ENCODE data around the gene BRAT1. TPM values are rescaled to one million over a fixed set of nuclear protein-coding genes. Genes with fewer than 3 reads are reported as not detected.
"Not testable (repeated sequence)": the region's sequence is repeated elsewhere in the genome, so short reads cannot be mapped to it uniquely, and the experiment has no call there.

The BRAT1 gene
- total RNA-seq, 1 donor from 2014 or later: 30.5 TPM

DNA sequence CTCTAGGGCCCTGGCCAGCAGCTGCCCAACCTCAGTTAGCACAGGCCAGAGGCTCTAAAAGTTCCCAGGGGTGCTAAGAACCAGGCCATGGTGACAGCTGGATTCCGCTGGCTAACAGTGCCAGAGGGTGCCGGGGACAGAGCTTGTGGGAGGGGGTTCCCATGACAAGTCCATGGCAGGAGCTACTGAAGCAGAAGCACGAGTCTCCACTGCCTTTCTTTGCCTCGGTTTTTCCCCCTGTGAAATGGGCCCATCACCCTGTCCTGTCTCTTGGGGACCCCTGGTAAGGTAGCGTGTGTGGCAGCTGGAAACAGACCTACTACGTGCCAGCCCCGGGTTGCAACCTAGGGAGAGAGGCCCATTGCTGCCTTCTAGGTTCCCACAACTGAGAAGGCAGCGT, 22.5 kb downstream of the BRAT1 start:
- H3K9me3 Mint-ChIP-seq (ENCODE audit: unreplicated experiment); H3K27ac Mint-ChIP-seq (ENCODE audit: unreplicated experiment); H3K4me3 Mint-ChIP-seq (ENCODE audit: unreplicated experiment); H3K36me3 Mint-ChIP-seq (ENCODE audit: unreplicated experiment); H3K4me1 Mint-ChIP-seq (ENCODE audit: low read depth, unreplicated experiment): not testable (repeated sequence)
- peak; percentile 15 for DNase-seq
- H3K27me3 Mint-ChIP-seq (ENCODE audit: unreplicated experiment): peaks cover 12% of the 10 kb centered on the region

- not testable (repeated sequence) for H3K4me3 Mint-ChIP-seq (ENCODE audit: unreplicated experiment); H3K36me3 Mint-ChIP-seq (ENCODE audit: unreplicated experiment); H3K9me3 Mint-ChIP-seq (ENCODE audit: unreplicated experiment); H3K27me3 Mint-ChIP-seq (ENCODE audit: unreplicated experiment); H3K4me1 Mint-ChIP-seq (ENCODE audit: low read depth, unreplicated experiment)
- peak overlapping the region; percentile 68 for H3K27ac Mint-ChIP-seq (ENCODE audit: unreplicated experiment)
- DNase-seq: peak; percentile 16
These were observed 23.0 kb downstream of the BRAT1 start for GRCh38 chr7:2532199-2532772.

GRCh38 chr7:2531796-2532110, 23.6 kb downstream of the BRAT1 start:
- H3K4me3 Mint-ChIP-seq (ENCODE audit: unreplicated experiment); H3K9me3 Mint-ChIP-seq (ENCODE audit: unreplicated experiment); H3K27me3 Mint-ChIP-seq (ENCODE audit: unreplicated experiment); H3K36me3 Mint-ChIP-seq (ENCODE audit: unreplicated experiment); H3K27ac Mint-ChIP-seq (ENCODE audit: unreplicated experiment); H3K4me1 Mint-ChIP-seq (ENCODE audit: low read depth, unreplicated experiment): not testable (repeated sequence)
- peak; percentile 22 for DNase-seq

- peak; percentile 20 for DNase-seq
- not testable (repeated sequence) for H3K27ac Mint-ChIP-seq (ENCODE audit: unreplicated experiment); H3K4me3 Mint-ChIP-seq (ENCODE audit: unreplicated experiment); H3K9me3 Mint-ChIP-seq (ENCODE audit: unreplicated experiment); H3K36me3 Mint-ChIP-seq (ENCODE audit: unreplicated experiment); H3K4me1 Mint-ChIP-seq (ENCODE audit: low read depth, unreplicated experiment)
- H3K27me3 Mint-ChIP-seq (ENCODE audit: unreplicated experiment): peaks cover 12% of the 10 kb centered on the region
These were observed 24.1 kb downstream of the BRAT1 start for GRCh38 chr7:2530994-2531795.

- peaks cover 2% of the 10 kb centered on the region for H3K4me1 Mint-ChIP-seq (ENCODE audit: low read depth, unreplicated experiment)
- peak; percentile 19 for DNase-seq
- peaks cover 12% of the 10 kb centered on the region for H3K27me3 Mint-ChIP-seq (ENCODE audit: unreplicated experiment)
- TF ChIP-seq, protein P1, sequence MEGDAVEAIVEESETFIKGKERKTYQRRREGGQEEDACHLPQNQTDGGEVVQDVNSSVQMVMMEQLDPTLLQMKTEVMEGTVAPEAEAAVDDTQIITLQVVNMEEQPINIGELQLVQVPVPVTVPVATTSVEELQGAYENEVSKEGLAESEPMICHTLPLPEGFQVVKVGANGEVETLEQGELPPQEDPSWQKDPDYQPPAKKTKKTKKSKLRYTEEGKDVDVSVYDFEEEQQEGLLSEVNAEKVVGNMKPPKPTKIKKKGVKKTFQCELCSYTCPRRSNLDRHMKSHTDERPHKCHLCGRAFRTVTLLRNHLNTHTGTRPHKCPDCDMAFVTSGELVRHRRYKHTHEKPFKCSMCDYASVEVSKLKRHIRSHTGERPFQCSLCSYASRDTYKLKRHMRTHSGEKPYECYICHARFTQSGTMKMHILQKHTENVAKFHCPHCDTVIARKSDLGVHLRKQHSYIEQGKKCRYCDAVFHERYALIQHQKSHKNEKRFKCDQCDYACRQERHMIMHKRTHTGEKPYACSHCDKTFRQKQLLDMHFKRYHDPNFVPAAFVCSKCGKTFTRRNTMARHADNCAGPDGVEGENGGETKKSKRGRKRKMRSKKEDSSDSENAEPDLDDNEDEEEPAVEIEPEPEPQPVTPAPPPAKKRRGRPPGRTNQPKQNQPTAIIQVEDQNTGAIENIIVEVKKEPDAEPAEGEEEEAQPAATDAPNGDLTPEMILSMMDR (IDR thresholded peaks at IDR 0.05; ENCODE audit: partially characterized antibody, unreplicated experiment): no peak
- no peak overlapping the region for H3K4me3 Mint-ChIP-seq (ENCODE audit: unreplicated experiment)
- H3K27ac Mint-ChIP-seq (ENCODE audit: unreplicated experiment): no peak overlapping the region
- H3K36me3 Mint-ChIP-seq (ENCODE audit: unreplicated experiment): no peaks in the 10 kb centered on the region
- H3K9me3 Mint-ChIP-seq (ENCODE audit: unreplicated experiment): peaks cover 5% of the 10 kb centered on the region
These were observed 25.0 kb downstream of the BRAT1 start for GRCh38 chr7:2530071-2530987.

GRCh38 chr7:2529161-2530070, 25.9 kb downstream of the BRAT1 start:
- Mint-ChIP-seq H3K4me1 (ENCODE audit: low read depth, unreplicated experiment) (peaks cover 2% of the 10 kb centered on the region), H3K36me3 (ENCODE audit: unreplicated experiment) (no peaks in the 10 kb centered on the region), H3K27ac (ENCODE audit: unreplicated experiment) (no peak overlapping the region), H3K27me3 (ENCODE audit: unreplicated experiment) (peaks cover 12% of the 10 kb centered on the region), H3K9me3 (ENCODE audit: unreplicated experiment) (peaks cover 4% of the 10 kb centered on the region), H3K4me3 (ENCODE audit: unreplicated experiment) (no peak overlapping the region)
- TF ChIP-seq, protein P1 (IDR thresholded peaks at IDR 0.05; ENCODE audit: partially characterized antibody, unreplicated experiment): no peak
- DNase-seq: peak; percentile 13
